ENCODE measurements around the gene DSC1.

DSC1 gene

GRCh38 chr18:31091350-31091749 is 71.3 kb downstream of the DSC1 start:
- TF ChIP-seq FOXP2 (optimal IDR thresholded peaks at IDR 0.05; ENCODE audit: borderline replicate concordance, extremely low read depth, extremely low read length, insufficient read depth) = no peak
- no peak for TF ChIP-seq POLR2AphosphoS5 (IDR thresholded peaks at IDR 0.05; ENCODE audit: low read depth, low read length)
- no peak for TF ChIP-seq SIN3A (IDR thresholded peaks at IDR 0.05; ENCODE audit: borderline replicate concordance, insufficient read depth, low read length)
- TF ChIP-seq REST (IDR thresholded peaks at IDR 0.05; ENCODE audit: insufficient read depth in 1 of 2, low read depth in 2 of 2, low read length in 2 of 2) = no peak
- no peak for TF ChIP-seq TAF1 (IDR thresholded peaks at IDR 0.05; ENCODE audit: borderline replicate concordance, insufficient read depth, low read length)

- TF ChIP-seq SIN3A (IDR thresholded peaks at IDR 0.05; ENCODE audit: borderline replicate concordance, insufficient read depth, low read length) = no peak
- TF ChIP-seq POLR2AphosphoS5 (IDR thresholded peaks at IDR 0.05; ENCODE audit: low read depth, low read length) = no peak
- TF ChIP-seq FOXP2 (optimal IDR thresholded peaks at IDR 0.05; ENCODE audit: borderline replicate concordance, extremely low read depth, extremely low read length, insufficient read depth) = no peak
- TF ChIP-seq TAF1 (IDR thresholded peaks at IDR 0.05; ENCODE audit: borderline replicate concordance, insufficient read depth, low read length) = no peak
- no peak for TF ChIP-seq REST (IDR thresholded peaks at IDR 0.05; ENCODE audit: insufficient read depth in 1 of 2, low read depth in 2 of 2, low read length in 2 of 2)
These were observed 74.1 kb downstream of the DSC1 start for GRCh38 chr18:31088532-31088931.

GRCh38 chr18:31079973-31080372 is 82.7 kb downstream of the DSC1 start:
- TF ChIP-seq POLR2AphosphoS5 (IDR thresholded peaks at IDR 0.05; ENCODE audit: low read depth, low read length) (no peak), TAF1 (IDR thresholded peaks at IDR 0.05; ENCODE audit: borderline replicate concordance, insufficient read depth, low read length) (no peak), FOXP2 (optimal IDR thresholded peaks at IDR 0.05; ENCODE audit: borderline replicate concordance, extremely low read depth, extremely low read length, insufficient read depth) (no peak), SIN3A (IDR thresholded peaks at IDR 0.05; ENCODE audit: borderline replicate concordance, insufficient read depth, low read length) (no peak), REST (IDR thresholded peaks at IDR 0.05; ENCODE audit: insufficient read depth in 1 of 2, low read depth in 2 of 2, low read length in 2 of 2) (no peak)

All from PFSK-1 (cell line).